ENCODE measurements around the gene RNF181. TPM values are rescaled to one million over a fixed set of nuclear protein-coding genes. Genes with fewer than 3 reads are reported as not detected.
A peak's percentile ranks its signal among the peaks of the same experiment; 100 is the strongest.

RNF181 gene
- total and polyA plus RNA-seq, 2 of the 13 experiments (the other 11 are each of a cell fraction or from before 2014, with no cell fraction given): 224 to 578 TPM

DNA sequence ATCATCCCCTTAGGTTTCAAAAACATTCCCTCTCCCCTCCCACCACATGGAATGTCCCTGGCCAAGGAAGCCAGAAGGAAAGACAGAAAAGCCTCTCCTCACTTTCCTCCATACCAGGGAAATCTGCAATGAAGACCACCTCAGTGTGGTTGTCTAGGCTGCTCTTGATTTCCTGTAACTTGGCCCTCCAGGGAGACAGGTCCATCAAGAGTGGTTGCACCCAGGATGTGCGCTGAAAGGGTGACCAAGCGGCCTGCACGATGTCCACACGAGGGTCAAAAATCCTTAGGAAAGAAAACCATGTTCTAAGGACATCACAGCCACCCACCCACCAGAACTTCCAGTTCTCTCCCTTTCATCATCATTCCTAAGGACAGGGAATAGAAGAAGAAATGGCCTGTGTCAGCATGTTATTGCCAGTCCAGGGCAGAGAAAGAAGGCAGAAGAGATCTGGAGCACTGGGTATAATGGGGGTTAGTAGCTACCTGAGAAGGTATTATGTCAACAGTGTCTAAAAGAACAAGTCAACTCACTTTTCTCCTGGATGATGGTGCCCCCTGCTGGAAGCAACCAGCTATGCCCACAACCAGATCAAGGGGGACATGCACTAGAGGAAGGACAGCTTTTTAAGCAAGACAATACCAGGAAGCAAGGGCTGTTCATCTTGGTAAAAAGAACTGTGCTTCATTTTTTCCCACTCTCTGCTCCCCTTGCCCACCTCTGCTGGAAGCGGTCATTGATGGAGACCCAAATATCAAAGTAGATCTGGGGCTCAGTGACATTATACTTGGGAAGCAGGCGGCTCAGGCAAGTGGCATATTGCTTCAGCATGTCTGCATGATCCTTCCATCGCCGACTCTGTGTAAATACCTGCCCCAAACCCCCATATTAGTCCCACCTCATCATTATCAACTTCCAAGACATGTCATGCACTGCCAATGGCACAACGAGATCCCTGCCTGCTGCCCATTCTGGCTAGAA is 43.6 kb upstream of the RNF181 start (continued):
- TF ChIP-seq ZNF460 (CRISPR knock-in tag; IDR thresholded peaks at IDR 0.05; ENCODE audit: borderline replicate concordance): no peak
- no peak for TF ChIP-seq ZNF224 (CRISPR knock-in tag; IDR thresholded peaks at IDR 0.05)
- TF ChIP-seq, protein P1, sequence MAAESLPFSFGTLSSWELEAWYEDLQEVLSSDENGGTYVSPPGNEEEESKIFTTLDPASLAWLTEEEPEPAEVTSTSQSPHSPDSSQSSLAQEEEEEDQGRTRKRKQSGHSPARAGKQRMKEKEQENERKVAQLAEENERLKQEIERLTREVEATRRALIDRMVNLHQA (CRISPR knock-in tag; IDR thresholded peaks at IDR 0.05): no peak
- no peak for TF ChIP-seq NKX3-1 (CRISPR knock-in tag; IDR thresholded peaks at IDR 0.05)
- TF ChIP-seq MBD4 (IDR thresholded peaks at IDR 0.05; ENCODE audit: borderline replicate concordance, low read length): no peak
- no peak for TF ChIP-seq ZNF468 (CRISPR knock-in tag; IDR thresholded peaks at IDR 0.05)
- no peak for TF ChIP-seq HOXA7 (CRISPR knock-in tag; IDR thresholded peaks at IDR 0.05)
- TF ChIP-seq, protein P2, sequence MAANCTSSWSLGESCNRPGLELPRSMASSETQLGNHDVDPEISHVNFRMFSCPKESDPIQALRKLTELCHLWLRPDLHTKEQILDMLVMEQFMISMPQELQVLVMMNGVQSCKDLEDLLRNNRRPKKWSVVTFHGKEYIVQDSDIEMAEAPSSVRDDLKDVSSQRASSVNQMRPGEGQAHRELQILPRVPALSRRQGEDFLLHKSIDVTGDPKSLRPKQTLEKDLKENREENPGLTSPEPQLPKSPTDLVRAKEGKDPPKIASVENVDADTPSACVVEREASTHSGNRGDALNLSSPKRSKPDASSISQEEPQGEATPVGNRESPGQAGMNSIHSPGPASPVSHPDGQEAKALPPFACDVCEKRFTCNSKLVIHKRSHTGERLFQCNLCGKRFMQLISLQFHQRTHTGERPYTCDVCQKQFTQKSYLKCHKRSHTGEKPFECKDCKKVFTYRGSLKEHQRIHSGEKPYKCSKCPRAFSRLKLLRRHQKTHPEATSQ (CRISPR knock-in tag; IDR thresholded peaks at IDR 0.05; ENCODE audit: borderline replicate concordance): 0 out of 2 replicates have a peak, but pooled peaks have one; percentile 49
- TF ChIP-seq CAMTA2 (CRISPR knock-in tag; IDR thresholded peaks at IDR 0.05; ENCODE audit: borderline replicate concordance): no peak
- TF ChIP-seq KDM2A (CRISPR knock-in tag; IDR thresholded peaks at IDR 0.05; ENCODE audit: borderline replicate concordance, low read depth): 0 out of 2 replicates have a peak, but pooled peaks have one; percentile 52
- TF ChIP-seq, protein P3, sequence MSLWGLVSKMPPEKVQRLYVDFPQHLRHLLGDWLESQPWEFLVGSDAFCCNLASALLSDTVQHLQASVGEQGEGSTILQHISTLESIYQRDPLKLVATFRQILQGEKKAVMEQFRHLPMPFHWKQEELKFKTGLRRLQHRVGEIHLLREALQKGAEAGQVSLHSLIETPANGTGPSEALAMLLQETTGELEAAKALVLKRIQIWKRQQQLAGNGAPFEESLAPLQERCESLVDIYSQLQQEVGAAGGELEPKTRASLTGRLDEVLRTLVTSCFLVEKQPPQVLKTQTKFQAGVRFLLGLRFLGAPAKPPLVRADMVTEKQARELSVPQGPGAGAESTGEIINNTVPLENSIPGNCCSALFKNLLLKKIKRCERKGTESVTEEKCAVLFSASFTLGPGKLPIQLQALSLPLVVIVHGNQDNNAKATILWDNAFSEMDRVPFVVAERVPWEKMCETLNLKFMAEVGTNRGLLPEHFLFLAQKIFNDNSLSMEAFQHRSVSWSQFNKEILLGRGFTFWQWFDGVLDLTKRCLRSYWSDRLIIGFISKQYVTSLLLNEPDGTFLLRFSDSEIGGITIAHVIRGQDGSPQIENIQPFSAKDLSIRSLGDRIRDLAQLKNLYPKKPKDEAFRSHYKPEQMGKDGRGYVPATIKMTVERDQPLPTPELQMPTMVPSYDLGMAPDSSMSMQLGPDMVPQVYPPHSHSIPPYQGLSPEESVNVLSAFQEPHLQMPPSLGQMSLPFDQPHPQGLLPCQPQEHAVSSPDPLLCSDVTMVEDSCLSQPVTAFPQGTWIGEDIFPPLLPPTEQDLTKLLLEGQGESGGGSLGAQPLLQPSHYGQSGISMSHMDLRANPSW (CRISPR knock-in tag; IDR thresholded peaks at IDR 0.05; ENCODE audit: borderline replicate concordance): no peak
- no peak for TF ChIP-seq ZNF83 (CRISPR knock-in tag; IDR thresholded peaks at IDR 0.05; ENCODE audit: borderline replicate concordance)
- TF ChIP-seq KLF12 (CRISPR knock-in tag; IDR thresholded peaks at IDR 0.05; ENCODE audit: borderline replicate concordance): no peak
- TF ChIP-seq XRCC5 (optimal IDR thresholded peaks at IDR 0.05; ENCODE audit: low read length): peak; percentile 83
- TF ChIP-seq, protein P4, sequence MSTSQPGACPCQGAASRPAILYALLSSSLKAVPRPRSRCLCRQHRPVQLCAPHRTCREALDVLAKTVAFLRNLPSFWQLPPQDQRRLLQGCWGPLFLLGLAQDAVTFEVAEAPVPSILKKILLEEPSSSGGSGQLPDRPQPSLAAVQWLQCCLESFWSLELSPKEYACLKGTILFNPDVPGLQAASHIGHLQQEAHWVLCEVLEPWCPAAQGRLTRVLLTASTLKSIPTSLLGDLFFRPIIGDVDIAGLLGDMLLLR (CRISPR knock-in tag; IDR thresholded peaks at IDR 0.05): no peak
- TF ChIP-seq, protein P5, sequence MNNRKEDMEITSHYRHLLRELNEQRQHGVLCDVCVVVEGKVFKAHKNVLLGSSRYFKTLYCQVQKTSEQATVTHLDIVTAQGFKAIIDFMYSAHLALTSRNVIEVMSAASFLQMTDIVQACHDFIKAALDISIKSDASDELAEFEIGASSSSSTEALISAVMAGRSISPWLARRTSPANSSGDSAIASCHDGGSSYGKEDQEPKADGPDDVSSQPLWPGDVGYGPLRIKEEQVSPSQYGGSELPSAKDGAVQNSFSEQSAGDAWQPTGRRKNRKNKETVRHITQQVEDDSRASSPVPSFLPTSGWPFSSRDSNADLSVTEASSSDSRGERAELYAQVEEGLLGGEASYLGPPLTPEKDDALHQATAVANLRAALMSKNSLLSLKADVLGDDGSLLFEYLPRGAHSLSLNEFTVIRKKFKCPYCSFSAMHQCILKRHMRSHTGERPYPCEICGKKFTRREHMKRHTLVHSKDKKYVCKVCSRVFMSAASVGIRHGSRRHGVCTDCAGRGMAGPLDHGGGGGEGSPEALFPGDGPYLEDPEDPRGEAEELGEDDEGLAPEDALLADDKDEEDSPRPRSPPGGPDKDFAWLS (CRISPR knock-in tag; IDR thresholded peaks at IDR 0.05; ENCODE audit: borderline replicate concordance): no peak
- no peak for TF ChIP-seq HNRNPL (IDR thresholded peaks at IDR 0.05; ENCODE audit: low read depth, low read length)
- TF ChIP-seq ZNF747 (CRISPR knock-in tag; IDR thresholded peaks at IDR 0.05; ENCODE audit: borderline replicate concordance): 0 out of 2 replicates have a peak, but pooled peaks have one; percentile 31
- TF ChIP-seq ZNF709 (CRISPR knock-in tag; IDR thresholded peaks at IDR 0.05): no peak
- TF ChIP-seq ZNF549 (CRISPR knock-in tag; IDR thresholded peaks at IDR 0.05): no peak
